Measurements from ENCODE around the gene ARHGEF26. TPM values are rescaled to one million over a fixed set of nuclear protein-coding genes. Genes with fewer than 3 reads are reported as not detected.

Gene ARHGEF26
- total RNA-seq, 1 donor from 2014 or later: 33.8 TPM

DNA sequence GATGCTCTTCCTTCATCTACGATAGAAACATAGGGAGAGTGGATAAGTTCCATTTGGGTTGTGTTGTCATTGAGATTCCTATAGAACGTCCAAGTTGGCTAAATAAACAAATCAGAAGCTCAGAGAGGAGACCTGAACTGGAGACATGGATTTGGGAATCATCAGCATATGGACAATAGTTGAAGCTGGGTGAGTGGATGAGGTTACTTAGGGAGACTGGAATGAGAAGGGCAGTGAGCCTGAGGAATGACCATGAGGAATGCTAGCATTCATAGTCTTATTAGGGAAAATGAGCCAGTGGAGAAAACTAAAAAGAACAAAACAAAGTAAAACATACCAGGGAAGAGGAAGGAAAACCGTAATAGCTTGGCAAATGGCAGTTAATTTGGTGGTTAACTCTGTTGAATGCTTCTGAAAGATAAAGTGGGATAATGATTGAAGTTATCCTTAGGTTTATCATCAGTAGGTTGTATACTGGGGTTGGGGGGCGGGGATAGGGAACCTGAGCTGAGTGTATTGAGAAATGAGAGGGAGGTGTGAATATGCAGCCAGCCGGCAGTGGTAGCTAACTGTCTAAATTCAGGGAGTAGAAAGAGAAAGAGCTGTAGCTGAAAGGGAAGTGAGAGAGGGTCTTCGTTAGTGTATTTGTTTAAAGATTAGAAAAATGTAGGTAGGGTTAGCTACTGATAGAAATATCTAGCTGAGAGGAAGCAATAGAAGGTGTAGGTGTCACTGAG lies 74.6 kb downstream of the ARHGEF26 start:
- intact Hi-C loops (cut with DNase I): no loop called here
- H3K36me3 ChIP-seq: peaks cover 21 to 75% of the 10 kb centered on the region in 2 donors
- no peak for DNase-seq (ENCODE audit: low spot score in 2 of 2)
- no peaks in the 10 kb centered on the region for H3K4me1 ChIP-seq
- no peaks in the 10 kb centered on the region for H3K27me3 ChIP-seq
- H3K27ac ChIP-seq: no peak overlapping the region
- no peak overlapping the region for H3K4me3 ChIP-seq
- H3K9me3 ChIP-seq: peaks cover 0 to 6% of the 10 kb centered on the region in 2 donors
- TF ChIP-seq, protein P1, sequence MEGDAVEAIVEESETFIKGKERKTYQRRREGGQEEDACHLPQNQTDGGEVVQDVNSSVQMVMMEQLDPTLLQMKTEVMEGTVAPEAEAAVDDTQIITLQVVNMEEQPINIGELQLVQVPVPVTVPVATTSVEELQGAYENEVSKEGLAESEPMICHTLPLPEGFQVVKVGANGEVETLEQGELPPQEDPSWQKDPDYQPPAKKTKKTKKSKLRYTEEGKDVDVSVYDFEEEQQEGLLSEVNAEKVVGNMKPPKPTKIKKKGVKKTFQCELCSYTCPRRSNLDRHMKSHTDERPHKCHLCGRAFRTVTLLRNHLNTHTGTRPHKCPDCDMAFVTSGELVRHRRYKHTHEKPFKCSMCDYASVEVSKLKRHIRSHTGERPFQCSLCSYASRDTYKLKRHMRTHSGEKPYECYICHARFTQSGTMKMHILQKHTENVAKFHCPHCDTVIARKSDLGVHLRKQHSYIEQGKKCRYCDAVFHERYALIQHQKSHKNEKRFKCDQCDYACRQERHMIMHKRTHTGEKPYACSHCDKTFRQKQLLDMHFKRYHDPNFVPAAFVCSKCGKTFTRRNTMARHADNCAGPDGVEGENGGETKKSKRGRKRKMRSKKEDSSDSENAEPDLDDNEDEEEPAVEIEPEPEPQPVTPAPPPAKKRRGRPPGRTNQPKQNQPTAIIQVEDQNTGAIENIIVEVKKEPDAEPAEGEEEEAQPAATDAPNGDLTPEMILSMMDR (IDR thresholded peaks at IDR 0.05): no peak

DNA sequence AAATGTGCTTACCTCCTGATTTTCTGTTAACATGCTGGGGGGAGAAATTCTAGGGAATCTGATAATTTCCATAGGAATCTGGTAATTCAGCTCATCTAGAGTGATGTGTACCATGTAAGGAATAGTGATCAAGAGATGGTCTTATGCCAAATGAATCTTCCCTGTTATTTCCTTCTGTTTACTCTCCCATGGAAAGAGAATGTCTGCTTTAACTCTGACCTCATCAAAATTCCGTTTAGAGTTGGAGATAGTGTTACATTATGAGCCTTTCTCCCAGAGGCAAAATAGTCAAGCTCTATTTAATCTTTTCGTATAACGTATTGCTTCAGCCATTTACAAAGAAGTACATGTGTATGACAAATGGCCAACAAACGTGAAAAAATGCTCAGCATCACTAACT lies 76.6 kb downstream of the ARHGEF26 start:
- H3K27ac ChIP-seq: no peak overlapping the region
- H3K27me3 ChIP-seq: no peaks in the 10 kb centered on the region
- peaks cover 20 to 67% of the 10 kb centered on the region in 2 donors for H3K36me3 ChIP-seq
- TF ChIP-seq, protein P1 (IDR thresholded peaks at IDR 0.05): no peak
- H3K9me3 ChIP-seq: peaks cover 0 to 6% of the 10 kb centered on the region in 2 donors
- no peak overlapping the region for H3K4me3 ChIP-seq
- DNase-seq (ENCODE audit: low spot score in 2 of 2): no peak
- H3K4me1 ChIP-seq: no peaks in the 10 kb centered on the region
- intact Hi-C loops (cut with DNase I): no loop called here

DNA sequence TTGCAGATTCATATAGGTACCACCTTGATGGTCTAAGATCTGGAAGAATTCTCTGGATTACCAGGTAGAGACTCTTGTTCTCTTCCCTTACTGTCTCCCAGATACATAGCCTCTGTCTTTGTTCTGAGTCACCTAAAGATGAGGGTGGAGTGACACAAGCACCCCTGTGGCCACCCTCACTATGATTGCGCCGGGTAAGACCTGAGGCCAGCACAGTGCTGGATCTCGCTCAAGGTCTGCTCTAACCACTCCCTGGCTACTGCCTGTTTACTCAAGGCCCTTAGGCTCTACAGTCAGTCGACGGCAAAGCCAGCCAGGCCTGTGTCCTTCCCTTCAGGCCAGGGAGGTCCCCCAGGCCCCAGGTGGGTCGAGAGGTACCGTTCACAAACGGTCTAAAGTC lies 88.3 kb downstream of the ARHGEF26 start:
- DNase-seq (ENCODE audit: low spot score in 2 of 2): no peak
- no peaks in the 10 kb centered on the region for H3K27me3 ChIP-seq
- H3K36me3 ChIP-seq: peaks cover 8 to 60% of the 10 kb centered on the region in 2 donors
- TF ChIP-seq, protein P1 (IDR thresholded peaks at IDR 0.05): no peak
- no peaks in the 10 kb centered on the region for H3K4me1 ChIP-seq
- intact Hi-C loops (cut with DNase I): no loop called here
- H3K9me3 ChIP-seq: peaks cover 0 to 9% of the 10 kb centered on the region in 2 donors
- no peak overlapping the region for H3K4me3 ChIP-seq
- no peak overlapping the region for H3K27ac ChIP-seq

DNA sequence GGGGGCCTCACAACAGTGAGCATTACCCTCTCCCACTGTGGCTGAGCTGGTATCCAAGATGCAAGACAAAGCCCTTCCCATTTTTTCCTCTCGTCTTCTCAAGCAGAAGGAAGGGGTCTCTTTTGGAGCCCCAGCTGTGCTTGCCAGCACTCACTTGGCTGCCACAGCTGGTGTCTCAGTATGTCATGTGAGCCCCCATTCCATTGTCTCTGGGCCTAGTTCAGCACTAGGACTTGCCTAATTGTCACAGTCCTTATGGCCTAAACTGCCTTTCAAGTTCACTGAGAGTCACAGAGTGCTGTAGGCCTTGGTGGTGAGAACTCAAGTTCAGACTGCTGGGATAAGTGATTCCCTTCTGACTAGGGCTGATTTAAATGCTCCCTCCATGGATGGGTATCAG lies 89.8 kb downstream of the ARHGEF26 start:
- Histone ChIP-seq H3K4me3 (no peak overlapping the region), H3K36me3 (peaks cover 8 to 59% of the 10 kb centered on the region in 2 donors), H3K27me3 (no peaks in the 10 kb centered on the region), H3K4me1 (no peaks in the 10 kb centered on the region), H3K27ac (no peak overlapping the region), H3K9me3 (no peaks in the 10 kb centered on the region)
- TF ChIP-seq, protein P1 (IDR thresholded peaks at IDR 0.05): no peak
- intact Hi-C loops (cut with DNase I): no loop called here
- DNase-seq (ENCODE audit: low spot score in 2 of 2): no peak

DNA sequence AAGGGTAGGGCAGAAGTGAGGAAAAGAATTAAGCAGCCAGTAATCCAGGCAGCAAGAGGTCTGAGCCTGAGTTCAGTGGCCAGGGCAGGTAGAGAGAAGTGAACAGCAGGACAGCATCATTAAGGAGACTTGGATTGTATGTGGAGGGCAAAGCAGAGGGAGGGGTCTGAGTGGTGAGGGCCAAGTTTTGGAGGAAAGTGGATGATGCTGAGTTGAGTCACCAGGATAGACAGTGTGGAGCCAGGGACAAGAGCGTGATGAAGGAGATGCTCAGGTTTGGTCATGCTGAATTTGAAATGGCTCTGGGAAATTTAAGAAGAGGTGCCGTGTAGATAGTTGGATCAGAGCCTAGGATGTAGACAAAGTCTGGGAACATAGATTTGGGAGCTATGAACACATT lies 93.1 kb downstream of the ARHGEF26 start:
- Histone ChIP-seq H3K4me3 (no peak overlapping the region), H3K36me3 (peaks cover 7 to 35% of the 10 kb centered on the region in 2 donors), H3K9me3 (no peaks in the 10 kb centered on the region), H3K27me3 (no peaks in the 10 kb centered on the region), H3K27ac (no peak overlapping the region), H3K4me1 (no peaks in the 10 kb centered on the region)
- DNase-seq (ENCODE audit: low spot score in 2 of 2): no peak
- TF ChIP-seq, protein P1 (IDR thresholded peaks at IDR 0.05): no peak
- intact Hi-C loops (cut with DNase I): no loop called here

Measured in ascending aorta (tissue), 2 donors.